ENCODE measurements around the gene HBM.
A peak's percentile ranks its signal among the peaks of the same experiment; 100 is the strongest.
"Not testable (repeated sequence)": the region's sequence is repeated elsewhere in the genome, so short reads cannot be mapped to it uniquely, and the experiment has no call there.

Gene HBM

DNA sequence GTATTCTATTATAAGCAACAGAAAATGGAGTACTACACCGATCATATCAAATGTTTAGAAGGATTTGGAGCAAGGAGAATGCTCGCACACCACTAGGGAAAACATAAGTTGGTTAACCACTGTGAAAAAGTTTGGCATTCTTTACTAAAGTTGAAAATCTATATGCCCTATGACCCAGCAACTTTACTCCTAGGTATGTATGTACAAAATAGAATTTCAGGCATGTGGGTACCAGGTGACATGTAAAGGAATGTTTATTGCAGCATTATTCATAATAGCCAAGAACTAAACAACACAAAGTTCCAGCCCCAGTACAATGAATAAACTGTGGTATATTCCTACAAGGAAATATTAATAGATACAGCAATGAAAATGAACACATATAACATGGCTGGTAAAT is 19.1 kb upstream of the HBM start:
- no peak for DNase-seq (ENCODE audit: low spot score)

GRCh38 chr16:149024-149660 is 16.6 kb upstream of the HBM start:
- DNase-seq (ENCODE audit: low spot score): peak; percentile 17

- DNase-seq (ENCODE audit: low spot score): no peak
These were observed 13.3 kb upstream of the HBM start, which contains the start of gene HBZ for GRCh38 chr16:152141-153128. Gene HBZ (plus strand): TSS chr16:152644. CDS start chr16:152910, 266 bp downstream.

DNA sequence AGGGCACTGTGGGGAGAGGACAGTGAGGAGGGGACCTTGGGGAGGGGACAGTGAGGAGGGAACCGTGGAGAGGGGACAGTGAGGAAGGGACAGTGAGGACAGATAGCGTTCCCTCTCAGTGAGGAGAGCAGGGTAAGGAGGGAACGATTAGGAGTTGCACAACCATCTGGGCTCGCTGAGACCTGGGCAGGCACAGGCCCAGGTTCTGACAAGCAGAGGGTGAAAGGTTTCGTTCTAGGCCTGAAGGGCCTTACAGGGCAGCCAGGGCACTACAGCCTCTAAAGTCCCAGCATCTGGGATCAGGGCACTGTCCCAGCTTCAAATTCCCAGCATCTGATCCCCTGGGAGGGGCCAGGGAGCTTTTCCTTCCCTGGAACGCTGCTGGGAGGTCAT is 12.7 kb upstream of the HBM start:
- DNase-seq (ENCODE audit: low spot score): not testable (repeated sequence)

DNA sequence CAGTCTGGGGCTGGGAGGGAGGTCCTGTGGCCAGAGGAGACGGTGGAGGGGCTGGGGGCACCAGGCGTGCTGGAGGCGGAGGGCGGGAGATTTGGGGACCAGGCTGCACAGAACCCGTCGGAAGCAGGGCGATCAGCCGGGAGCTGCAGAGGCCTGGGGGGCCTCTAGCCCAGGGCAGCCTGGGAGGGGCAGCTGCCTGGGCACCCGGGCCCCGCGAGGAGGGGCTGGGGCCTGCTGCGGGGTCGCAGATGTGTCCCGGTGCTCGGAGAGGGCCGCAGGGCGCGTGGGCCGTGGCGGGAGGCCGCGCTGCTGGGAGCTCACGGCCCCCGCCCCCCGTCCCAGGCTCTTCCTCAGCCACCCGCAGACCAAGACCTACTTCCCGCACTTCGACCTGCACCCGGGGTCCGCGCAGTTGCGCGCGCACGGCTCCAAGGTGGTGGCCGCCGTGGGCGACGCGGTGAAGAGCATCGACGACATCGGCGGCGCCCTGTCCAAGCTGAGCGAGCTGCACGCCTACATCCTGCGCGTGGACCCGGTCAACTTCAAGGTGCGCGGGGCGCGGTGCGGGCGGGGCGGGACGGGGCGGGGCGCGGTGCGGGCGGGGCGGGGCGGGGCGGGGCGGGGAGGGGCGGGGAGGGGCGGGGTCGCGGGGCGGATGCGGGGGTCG is 12.1 kb upstream of the HBM start:
- not testable (repeated sequence) for DNase-seq (ENCODE audit: low spot score)

GRCh38 chr16:154217-155030 is 11.4 kb upstream of the HBM start:
- no peak for DNase-seq (ENCODE audit: low spot score)

- no peak for DNase-seq (ENCODE audit: low spot score)
These were observed 10.8 kb upstream of the HBM start for GRCh38 chr16:155031-155398.

- peak; percentile 31 for DNase-seq (ENCODE audit: low spot score)
These were observed 6.5 kb upstream of the HBM start for GRCh38 chr16:159136-159849.

DNA sequence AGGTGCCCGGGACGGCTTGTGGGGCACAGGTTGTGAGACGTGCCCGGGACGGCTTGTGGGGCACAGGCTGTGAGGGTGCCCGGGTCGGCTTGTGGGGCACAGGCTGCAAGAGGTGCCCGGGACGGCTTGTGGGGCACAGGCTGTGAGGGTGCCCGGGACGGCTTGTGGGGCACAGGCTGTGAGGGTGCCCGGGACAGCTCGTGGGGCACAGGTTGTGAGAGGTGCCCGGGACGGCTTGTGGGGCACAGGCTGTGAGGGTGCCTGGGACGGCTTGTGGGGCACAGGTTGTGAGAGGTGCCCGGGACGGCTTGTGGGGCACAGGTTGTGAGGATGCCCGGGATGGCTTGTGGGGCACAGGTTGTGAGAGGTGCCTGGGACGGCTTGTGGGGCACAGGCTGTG is 5.5 kb upstream of the HBM start:
- DNase-seq (ENCODE audit: low spot score): not testable (repeated sequence)

DNA sequence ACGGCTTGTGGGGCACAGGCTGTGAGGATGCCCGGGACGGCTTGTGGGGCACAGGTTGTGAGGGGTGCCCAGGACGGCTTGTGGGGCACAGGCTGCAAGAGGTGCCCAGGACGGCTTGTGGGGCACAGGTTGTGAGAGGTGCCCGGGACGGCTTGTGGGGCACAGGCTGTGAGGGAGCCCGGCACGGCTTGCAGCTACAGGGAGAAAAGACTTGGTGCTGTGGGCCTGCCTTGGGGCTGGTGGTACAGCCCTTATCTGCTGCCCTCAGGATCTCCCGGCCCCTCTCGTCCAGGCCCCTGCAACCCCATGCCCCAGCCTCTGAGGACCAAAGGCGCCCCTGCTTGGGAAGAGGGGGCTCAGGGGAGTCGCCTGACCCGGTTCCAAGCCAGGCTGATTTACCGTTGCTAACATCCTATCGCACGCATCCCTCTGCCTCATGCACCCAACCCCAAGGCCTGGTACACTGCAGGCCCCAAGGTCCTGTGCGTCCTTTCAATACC is 5.0 kb upstream of the HBM start:
- DNase-seq (ENCODE audit: low spot score): no peak

GRCh38 chr16:162271-162991 is 3.3 kb upstream of the HBM start:
- DNase-seq (ENCODE audit: low spot score): no peak

- not testable (repeated sequence) for DNase-seq (ENCODE audit: low spot score)
These were observed 2.6 kb upstream of the HBM start for GRCh38 chr16:163139-163538.

DNA sequence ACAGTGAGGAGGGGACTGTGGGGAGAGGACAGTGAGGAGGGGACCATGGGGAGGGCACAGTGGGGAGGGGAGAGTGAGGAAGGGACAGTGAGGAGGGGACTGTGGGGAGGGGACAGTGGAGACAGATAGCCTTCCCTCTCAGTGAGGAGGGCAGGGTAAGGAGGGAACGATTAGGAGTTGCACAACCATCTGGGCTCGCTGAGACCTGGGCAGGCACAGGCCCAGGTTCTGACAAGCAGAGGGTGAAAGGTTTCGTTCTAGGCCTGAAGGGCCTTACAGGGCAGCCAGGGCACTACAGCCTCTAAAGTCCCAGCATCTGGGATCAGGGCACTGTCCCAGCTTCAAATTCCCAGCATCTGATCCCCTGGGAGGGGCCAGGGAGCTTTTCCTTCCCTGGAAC is 2.1 kb upstream of the HBM start:
- not testable (repeated sequence) for DNase-seq (ENCODE audit: low spot score)

DNA sequence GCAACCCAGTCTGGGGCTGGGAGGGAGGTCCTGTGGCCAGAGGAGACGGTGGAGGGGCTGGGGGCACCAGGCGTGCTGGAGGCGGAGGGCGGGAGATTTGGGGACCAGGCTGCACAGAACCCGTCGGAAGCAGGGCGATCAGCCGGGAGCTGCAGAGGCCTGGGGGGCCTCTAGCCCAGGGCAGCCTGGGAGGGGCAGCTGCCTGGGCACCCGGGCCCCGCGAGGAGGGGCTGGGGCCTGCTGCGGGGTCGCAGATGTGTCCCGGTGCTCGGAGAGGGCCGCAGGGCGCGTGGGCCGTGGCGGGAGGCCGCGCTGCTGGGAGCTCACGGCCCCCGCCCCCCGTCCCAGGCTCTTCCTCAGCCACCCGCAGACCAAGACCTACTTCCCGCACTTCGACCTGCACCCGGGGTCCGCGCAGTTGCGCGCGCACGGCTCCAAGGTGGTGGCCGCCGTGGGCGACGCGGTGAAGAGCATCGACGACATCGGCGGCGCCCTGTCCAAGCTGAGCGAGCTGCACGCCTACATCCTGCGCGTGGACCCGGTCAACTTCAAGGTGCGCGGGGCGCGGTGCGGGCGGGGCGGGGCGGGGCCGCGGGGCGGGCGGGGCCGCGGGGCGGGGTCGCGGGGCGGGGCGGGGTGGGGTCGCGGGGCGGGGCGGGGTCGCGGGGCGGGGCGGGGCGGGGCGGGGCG is 1.5 kb upstream of the HBM start:
- not testable (repeated sequence) for DNase-seq (ENCODE audit: low spot score)

DNA sequence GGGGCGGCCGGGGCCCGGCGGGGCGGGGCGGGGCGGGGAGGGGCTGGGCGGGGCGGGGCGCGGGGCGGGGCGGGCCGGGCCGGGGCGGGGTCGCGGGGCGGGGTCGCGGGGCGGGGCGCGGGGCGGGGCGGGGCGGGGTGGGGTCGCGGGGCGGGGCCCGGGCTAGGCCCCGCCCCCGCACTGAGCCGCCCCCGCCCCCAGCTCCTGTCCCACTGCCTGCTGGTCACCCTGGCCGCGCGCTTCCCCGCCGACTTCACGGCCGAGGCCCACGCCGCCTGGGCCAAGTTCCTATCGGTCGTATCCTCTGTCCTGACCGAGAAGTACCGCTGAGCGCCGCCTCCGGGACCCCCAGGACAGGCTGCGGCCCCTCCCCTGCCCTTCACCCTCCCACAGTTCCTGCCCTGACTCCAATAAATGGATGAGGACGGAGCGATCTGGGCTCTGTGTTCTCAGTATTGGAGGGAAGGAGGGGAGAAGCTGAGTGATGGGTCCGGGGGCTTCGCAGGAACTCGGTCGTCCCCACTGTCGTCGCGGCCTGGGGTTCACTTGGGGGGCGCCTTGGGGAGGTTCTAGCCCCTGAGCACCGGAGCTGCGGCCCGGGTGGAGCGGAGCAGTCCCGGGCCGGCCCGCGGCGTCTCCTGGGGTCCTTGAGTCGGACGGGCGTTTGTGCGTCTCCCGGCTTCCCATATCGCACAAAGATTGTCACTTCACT is 795 bp upstream of the HBM start:
- DNase-seq (ENCODE audit: low spot score): no peak

GRCh38 chr16:166375-167121 is 770 bp downstream of the HBM start:
- no peak for DNase-seq (ENCODE audit: low spot score)

DNA sequence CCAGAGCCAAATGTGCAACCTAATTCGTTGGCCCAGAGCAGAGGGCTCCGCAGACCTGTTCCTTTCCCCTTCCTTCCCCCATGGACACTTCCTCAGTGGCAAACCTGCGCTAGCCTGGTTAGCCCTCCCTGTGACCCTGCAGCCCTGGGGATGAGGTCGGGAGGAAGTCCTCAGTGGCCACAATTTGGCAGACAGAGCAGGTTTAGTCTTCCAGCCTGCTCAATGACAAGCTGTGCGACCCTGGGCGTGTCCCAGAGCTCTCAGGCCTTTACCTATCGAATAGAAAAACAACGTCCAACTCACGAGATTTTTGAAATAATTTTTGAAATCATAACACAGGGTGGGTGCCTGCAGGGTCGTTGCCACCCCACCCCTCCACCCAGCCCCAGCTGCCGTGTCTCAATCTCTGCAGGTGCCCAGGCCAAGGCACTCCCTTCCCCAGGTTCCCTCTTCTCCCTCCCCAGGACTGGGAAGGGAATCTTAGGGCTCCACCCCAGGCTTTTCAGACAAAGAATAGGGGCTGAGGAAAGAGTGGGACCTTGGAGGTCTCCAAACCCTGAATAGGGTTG is 1.4 kb downstream of the HBM start:
- DNase-seq (ENCODE audit: low spot score): no peak

DNA sequence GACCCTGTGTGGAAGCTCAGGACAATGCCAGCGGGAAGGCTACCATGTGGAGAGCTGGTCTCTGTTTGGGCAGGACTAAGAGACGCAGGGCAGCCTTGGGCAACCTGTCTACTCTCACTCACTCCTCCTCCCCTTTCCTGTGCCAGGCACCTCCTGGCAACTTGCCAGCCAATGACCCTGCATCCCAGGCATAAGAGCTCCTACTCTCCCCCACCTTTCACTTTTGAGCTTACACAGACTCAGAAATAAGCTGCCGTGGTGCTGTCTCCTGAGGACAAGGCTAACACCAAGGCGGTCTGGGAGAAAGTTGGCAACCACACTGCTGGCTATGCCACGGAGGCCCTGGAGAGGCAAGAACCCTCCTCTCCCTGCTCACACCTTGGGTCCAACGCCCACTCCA is 2.6 kb downstream of the HBM start:
- DNase-seq (ENCODE audit: low spot score): no peak
